ENCODE measurements around the gene CARD8.
"Not testable (repeated sequence)": the region's sequence is repeated elsewhere in the genome, so short reads cannot be mapped to it uniquely, and the experiment has no call there.

DNA sequence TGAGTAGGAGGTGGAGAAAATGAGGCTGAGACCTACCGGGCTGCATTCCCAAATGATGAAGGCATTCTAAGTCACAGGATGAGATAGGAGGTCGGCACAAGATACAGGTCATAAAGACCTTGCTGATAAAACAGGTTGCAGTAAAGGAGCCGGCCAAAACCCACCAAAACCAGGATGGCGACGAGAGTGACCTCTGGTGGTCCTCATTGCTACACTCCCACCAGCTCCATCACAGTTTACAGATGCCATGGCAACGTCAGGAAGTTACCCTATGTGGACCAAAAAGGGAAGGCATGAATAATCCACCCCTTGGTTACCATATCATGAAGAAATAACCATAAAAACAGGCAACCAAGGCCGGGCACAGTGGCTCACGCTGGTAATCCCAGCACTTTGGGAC lies 9.6 kb upstream of the CARD8 start:
- TF ChIP-seq ATF7 (IDR thresholded peaks at IDR 0.05; ENCODE audit: low read depth) = not testable (repeated sequence)
- TF ChIP-seq, protein P1, sequence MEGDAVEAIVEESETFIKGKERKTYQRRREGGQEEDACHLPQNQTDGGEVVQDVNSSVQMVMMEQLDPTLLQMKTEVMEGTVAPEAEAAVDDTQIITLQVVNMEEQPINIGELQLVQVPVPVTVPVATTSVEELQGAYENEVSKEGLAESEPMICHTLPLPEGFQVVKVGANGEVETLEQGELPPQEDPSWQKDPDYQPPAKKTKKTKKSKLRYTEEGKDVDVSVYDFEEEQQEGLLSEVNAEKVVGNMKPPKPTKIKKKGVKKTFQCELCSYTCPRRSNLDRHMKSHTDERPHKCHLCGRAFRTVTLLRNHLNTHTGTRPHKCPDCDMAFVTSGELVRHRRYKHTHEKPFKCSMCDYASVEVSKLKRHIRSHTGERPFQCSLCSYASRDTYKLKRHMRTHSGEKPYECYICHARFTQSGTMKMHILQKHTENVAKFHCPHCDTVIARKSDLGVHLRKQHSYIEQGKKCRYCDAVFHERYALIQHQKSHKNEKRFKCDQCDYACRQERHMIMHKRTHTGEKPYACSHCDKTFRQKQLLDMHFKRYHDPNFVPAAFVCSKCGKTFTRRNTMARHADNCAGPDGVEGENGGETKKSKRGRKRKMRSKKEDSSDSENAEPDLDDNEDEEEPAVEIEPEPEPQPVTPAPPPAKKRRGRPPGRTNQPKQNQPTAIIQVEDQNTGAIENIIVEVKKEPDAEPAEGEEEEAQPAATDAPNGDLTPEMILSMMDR (IDR thresholded peaks at IDR 0.05 in 2 of 3, conservative IDR thresholded peaks at IDR 0.05 in 1 of 3; ENCODE audit: control insufficient read depth in 2 of 3, extremely low read depth in 1 of 3, insufficient read depth in 1 of 3, low read depth in 3 of 3, low read length in 3 of 3) = not testable (repeated sequence)

All from GM12878 (cell line).